WTC11 (cell line): ENCODE data around the gene UBXN10. TPM values are rescaled to one million over a fixed set of nuclear protein-coding genes. Genes with fewer than 3 reads are reported as not detected.

Source experiments
- ATAC-seq: fragments of 200-7000 bp; cut with Tn5 transposase; 2 replicates; pipeline ENCODE4 v1.10.0; 2021; ENCODE audit warnings: mild to moderate bottlenecking, moderate library complexity
- CTCF ChIA-PET: fragments of 300-600 bp; sonication (Branson Sonifier 250); formaldehyde crosslinking; loops from one replicate; lab custom pipeline; 2021; ENCODE audit warnings: antibody characterized with exemption; lab: Charles Lee
- POLR2A ChIA-PET: fragments of 350-600 bp; sonication (Branson Sonifier 250); formaldehyde crosslinking; loops from one replicate; lab custom pipeline; 2021; ENCODE audit warnings: antibody characterized with exemption; lab: Charles Lee
- DNase-seq: peaks from one replicate; pipeline ENCODE4 v3.0.0; 2021; ENCODE audit warnings: low spot score
- H3K27ac Mint-ChIP-seq: 2 replicates; pipeline ENCODE4 v1.8.0; 2021; ENCODE audit warnings: mixed read lengths
- H3K27me3 Mint-ChIP-seq: 2 replicates; pipeline ENCODE4 v1.8.0; 2021; ENCODE audit warnings: low read depth, mild to moderate bottlenecking, moderate library complexity, mixed read lengths
- H3K36me3 Mint-ChIP-seq: 2 replicates; pipeline ENCODE4 v1.8.0; 2021; ENCODE audit warnings: mixed read lengths
- H3K4me1 Mint-ChIP-seq: 2 replicates; pipeline ENCODE4 v1.8.0; 2022; ENCODE audit warnings: mixed read lengths
- H3K4me3 Mint-ChIP-seq: 2 replicates; pipeline ENCODE4 v1.8.0; 2021; ENCODE audit warnings: mild to moderate bottlenecking, moderate library complexity, mixed read lengths
- H3K9me3 Mint-ChIP-seq: 2 replicates; pipeline ENCODE4 v1.8.0; 2021; ENCODE audit warnings: mixed read lengths
- CREB1 ChIP-seq: sonication (generic); formaldehyde crosslinking; IDR thresholded peaks from 2 replicates; pipeline ENCODE4 v1.8.0; 2023; ENCODE audit warnings: mild to moderate bottlenecking, missing genetic modification reagents
- EMX1 ChIP-seq: fragments of 250-450 bp; sonication (Bioruptor Pico); IDR thresholded peaks from 2 replicates; pipeline ENCODE4 v1.8.0; 2021; ENCODE audit warnings: mild to moderate bottlenecking
- ESRRA ChIP-seq: sonication (generic); formaldehyde crosslinking; IDR thresholded peaks from 2 replicates; pipeline ENCODE4 v1.8.1; 2022; ENCODE audit warnings: mild to moderate bottlenecking, missing genetic modification reagents, borderline replicate concordance
- FOXK1 ChIP-seq: sonication (generic); formaldehyde crosslinking; IDR thresholded peaks from 2 replicates; pipeline ENCODE4 v1.8.0; 2022; ENCODE audit warnings: mild to moderate bottlenecking, moderate library complexity, missing genetic modification reagents
- GTF2I ChIP-seq: fragments of 250-450 bp; sonication (Bioruptor Pico); conservative IDR thresholded peaks from 2 replicates; pipeline ENCODE4 v1.4.0; 2021; ENCODE audit warnings: mild to moderate bottlenecking
- NFATC4 ChIP-seq: fragments of 250-450 bp; sonication (Bioruptor Pico); IDR thresholded peaks from 2 replicates; pipeline ENCODE4 v1.9.0; 2021; ENCODE audit warnings: mild to moderate bottlenecking
- OVOL2 ChIP-seq: fragments of 250-450 bp; sonication (Bioruptor Pico); IDR thresholded peaks from 2 replicates; pipeline ENCODE4 v1.9.0; 2021; ENCODE audit warnings: mild to moderate bottlenecking, borderline replicate concordance
- SOX15 ChIP-seq: fragments of 250-450 bp; sonication (Bioruptor Pico); IDR thresholded peaks from 2 replicates; pipeline ENCODE4 v1.9.0; 2021; ENCODE audit warnings: mild to moderate bottlenecking
- TEAD1 ChIP-seq: sonication (generic); formaldehyde crosslinking; IDR thresholded peaks from 2 replicates; pipeline ENCODE4 v1.8.0; 2022; ENCODE audit warnings: mild to moderate bottlenecking, missing genetic modification reagents
- ZNF138 ChIP-seq: sonication (generic); formaldehyde crosslinking; conservative IDR thresholded peaks from 2 replicates; pipeline ENCODE4 v1.8.1; 2022; ENCODE audit warnings: mild to moderate bottlenecking, moderate library complexity, missing genetic modification reagents
- total RNA-seq: library from RNA; stranded (reverse); gene quantifications from 3 replicates; pipeline ENCODE4 v1.2.3, GENCODE V29; 2021
- TF ChIP-seq, protein P1 (sequence below): sonication (generic); formaldehyde crosslinking; IDR thresholded peaks from 2 replicates; pipeline ENCODE4 v1.8.0; 2023; ENCODE audit warnings: missing genetic modification reagents
- TF ChIP-seq, protein P2 (sequence below): sonication (generic); formaldehyde crosslinking; IDR thresholded peaks from 2 replicates; pipeline ENCODE4 v1.8.1; 2022; ENCODE audit warnings: low read depth, mild to moderate bottlenecking, moderate library complexity, missing genetic modification reagents, borderline replicate concordance
- TF ChIP-seq, protein P3 (sequence below): sonication (generic); formaldehyde crosslinking; IDR thresholded peaks from 2 replicates; pipeline ENCODE4 v1.8.0; 2022; ENCODE audit warnings: mild to moderate bottlenecking, missing genetic modification reagents
- TF ChIP-seq, protein P4 (sequence below): sonication (generic); formaldehyde crosslinking; IDR thresholded peaks from 2 replicates; pipeline ENCODE4 v1.8.1; 2022; ENCODE audit warnings: mild to moderate bottlenecking, missing genetic modification reagents, moderate library complexity, borderline replicate concordance
- TF ChIP-seq, protein P5 (sequence below): sonication (generic); formaldehyde crosslinking; IDR thresholded peaks from 2 replicates; pipeline ENCODE4 v1.8.0; 2023; ENCODE audit warnings: mild to moderate bottlenecking, missing genetic modification reagents

The UBXN10 gene
- total RNA-seq, 1 experiment from 2014 or later = 0.52 TPM

DNA sequence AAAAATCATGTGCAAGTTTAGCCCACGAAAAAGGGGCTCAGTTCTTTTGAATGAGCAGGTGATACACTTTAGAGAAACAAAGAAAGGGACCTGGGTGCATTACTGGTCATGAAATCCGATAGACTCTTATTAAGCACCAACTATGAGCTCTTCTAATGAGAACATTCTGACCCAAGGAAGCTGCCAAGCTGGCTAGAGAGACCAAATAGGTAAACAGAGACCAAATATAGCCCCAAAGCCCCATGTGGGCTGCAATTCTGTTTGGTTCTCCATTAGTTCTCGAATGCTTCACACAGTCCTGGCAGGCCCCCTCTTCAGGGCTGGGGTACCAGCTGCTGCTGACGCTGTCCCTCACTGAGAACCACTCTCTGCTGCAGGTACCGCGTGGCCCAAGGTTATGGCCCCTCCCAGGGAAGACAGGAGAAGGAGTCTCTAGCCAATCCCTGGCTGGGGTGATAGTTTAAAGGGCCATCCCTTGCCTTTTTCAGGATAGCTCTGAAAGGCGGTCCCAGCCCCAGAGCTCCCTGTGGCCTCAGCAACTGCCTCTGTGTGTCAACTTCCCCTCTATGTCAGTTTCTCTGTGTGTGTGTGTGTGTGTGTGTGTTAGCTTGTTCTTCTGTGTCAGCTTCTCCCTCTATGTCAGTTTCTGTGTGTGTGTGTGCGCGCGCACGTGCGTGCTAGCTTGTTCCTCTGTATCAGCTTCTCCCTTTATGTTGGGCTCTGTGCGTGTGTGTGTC is 7.1 kb upstream of the UBXN10 start:
- DNase-seq (no peak), ATAC-seq (peak; percentile 47)
- H3K4me1 Mint-ChIP-seq = peaks cover 6% of the 10 kb centered on the region; the same call in 1 of the 2 replicates
- peaks cover 39% of the 10 kb centered on the region for H3K27me3 Mint-ChIP-seq
- no peaks in the 10 kb centered on the region for H3K36me3 Mint-ChIP-seq
- H3K4me3 Mint-ChIP-seq = no peak overlapping the region
- H3K9me3 Mint-ChIP-seq = peaks cover 14% of the 10 kb centered on the region
- ChIA-PET POLR2A (no interaction called here), CTCF (interaction anchor here (1.0 to 2.6 kb wide), 10 partner anchors 13 to 316 kb away, joined by 3 to 8 read pairs (median 4); no protein-coding TSS in a partner anchor)
- no peak overlapping the region for H3K27ac Mint-ChIP-seq
- TF ChIP-seq, protein P1, sequence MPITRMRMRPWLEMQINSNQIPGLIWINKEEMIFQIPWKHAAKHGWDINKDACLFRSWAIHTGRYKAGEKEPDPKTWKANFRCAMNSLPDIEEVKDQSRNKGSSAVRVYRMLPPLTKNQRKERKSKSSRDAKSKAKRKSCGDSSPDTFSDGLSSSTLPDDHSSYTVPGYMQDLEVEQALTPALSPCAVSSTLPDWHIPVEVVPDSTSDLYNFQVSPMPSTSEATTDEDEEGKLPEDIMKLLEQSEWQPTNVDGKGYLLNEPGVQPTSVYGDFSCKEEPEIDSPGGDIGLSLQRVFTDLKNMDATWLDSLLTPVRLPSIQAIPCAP (CRISPR knock-in tag) = no peak
- TF ChIP-seq NFATC4 (CRISPR knock-in tag) (no peak), GTF2I (CRISPR knock-in tag) (no peak)
- TF ChIP-seq, protein P2, sequence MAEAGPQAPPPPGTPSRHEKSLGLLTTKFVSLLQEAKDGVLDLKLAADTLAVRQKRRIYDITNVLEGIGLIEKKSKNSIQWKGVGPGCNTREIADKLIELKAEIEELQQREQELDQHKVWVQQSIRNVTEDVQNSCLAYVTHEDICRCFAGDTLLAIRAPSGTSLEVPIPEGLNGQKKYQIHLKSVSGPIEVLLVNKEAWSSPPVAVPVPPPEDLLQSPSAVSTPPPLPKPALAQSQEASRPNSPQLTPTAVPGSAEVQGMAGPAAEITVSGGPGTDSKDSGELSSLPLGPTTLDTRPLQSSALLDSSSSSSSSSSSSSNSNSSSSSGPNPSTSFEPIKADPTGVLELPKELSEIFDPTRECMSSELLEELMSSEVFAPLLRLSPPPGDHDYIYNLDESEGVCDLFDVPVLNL (CRISPR knock-in tag) = no peak
- TF ChIP-seq, protein P3, sequence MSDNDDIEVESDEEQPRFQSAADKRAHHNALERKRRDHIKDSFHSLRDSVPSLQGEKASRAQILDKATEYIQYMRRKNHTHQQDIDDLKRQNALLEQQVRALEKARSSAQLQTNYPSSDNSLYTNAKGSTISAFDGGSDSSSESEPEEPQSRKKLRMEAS (CRISPR knock-in tag) = no peak
- TF ChIP-seq, all 79 proteins: peak for 0

DNA sequence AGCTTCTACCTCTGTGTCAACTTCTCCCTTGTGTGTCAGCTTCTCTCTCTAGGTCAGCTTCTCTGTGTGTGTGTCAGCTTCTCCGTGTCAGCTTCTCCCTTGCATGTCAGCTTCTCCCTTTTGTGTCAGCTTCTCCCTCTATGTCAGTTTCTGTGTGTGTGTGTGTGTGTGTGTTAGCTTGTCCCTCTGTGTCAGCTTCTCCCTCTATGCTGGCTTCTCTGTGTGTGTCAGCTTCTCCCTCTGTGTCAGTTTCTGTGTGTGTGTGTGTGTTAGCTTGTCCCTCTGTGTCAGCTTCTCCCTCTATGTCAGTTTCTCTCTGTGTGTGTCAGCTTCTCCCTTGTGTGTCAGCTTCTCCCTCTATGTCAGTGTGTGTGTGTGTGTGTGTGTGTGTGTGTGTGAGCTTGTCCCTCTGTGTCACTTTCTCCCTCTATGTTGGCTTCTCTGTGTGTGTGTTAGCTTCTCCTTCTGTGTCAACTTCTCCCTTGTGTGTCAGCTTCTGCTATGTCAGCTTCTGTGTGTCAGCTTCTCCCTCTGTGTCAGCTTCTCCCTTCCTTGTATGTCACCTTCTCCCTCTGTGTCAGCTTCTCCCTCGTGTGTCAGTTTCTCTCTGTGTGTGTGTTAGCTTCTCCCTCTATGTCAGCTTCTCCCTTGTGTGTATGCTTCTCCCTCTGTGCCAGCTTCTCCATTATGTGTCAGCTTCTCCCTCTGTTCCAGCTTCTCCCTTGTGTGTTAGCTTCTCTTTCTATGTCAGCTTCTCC is 6.3 kb upstream of the UBXN10 start:
- peaks cover 10% of the 10 kb centered on the region for H3K4me1 Mint-ChIP-seq
- H3K36me3 Mint-ChIP-seq = no peaks in the 10 kb centered on the region
- no peak for ATAC-seq
- CTCF ChIA-PET = interaction anchor here (0.6 to 2.6 kb wide), 14 partner anchors 14 to 316 kb away, joined by 3 to 8 read pairs (median 4); no protein-coding TSS in a partner anchor
- TF ChIP-seq, protein P4, sequence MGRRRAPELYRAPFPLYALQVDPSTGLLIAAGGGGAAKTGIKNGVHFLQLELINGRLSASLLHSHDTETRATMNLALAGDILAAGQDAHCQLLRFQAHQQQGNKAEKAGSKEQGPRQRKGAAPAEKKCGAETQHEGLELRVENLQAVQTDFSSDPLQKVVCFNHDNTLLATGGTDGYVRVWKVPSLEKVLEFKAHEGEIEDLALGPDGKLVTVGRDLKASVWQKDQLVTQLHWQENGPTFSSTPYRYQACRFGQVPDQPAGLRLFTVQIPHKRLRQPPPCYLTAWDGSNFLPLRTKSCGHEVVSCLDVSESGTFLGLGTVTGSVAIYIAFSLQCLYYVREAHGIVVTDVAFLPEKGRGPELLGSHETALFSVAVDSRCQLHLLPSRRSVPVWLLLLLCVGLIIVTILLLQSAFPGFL (CRISPR knock-in tag) = no peak
- H3K27ac Mint-ChIP-seq = no peak overlapping the region
- POLR2A ChIA-PET = no interaction called here
- H3K27me3 Mint-ChIP-seq = peaks cover 44% of the 10 kb centered on the region
- no peak overlapping the region for H3K4me3 Mint-ChIP-seq
- no peak for DNase-seq
- peaks cover 14% of the 10 kb centered on the region for H3K9me3 Mint-ChIP-seq

DNA sequence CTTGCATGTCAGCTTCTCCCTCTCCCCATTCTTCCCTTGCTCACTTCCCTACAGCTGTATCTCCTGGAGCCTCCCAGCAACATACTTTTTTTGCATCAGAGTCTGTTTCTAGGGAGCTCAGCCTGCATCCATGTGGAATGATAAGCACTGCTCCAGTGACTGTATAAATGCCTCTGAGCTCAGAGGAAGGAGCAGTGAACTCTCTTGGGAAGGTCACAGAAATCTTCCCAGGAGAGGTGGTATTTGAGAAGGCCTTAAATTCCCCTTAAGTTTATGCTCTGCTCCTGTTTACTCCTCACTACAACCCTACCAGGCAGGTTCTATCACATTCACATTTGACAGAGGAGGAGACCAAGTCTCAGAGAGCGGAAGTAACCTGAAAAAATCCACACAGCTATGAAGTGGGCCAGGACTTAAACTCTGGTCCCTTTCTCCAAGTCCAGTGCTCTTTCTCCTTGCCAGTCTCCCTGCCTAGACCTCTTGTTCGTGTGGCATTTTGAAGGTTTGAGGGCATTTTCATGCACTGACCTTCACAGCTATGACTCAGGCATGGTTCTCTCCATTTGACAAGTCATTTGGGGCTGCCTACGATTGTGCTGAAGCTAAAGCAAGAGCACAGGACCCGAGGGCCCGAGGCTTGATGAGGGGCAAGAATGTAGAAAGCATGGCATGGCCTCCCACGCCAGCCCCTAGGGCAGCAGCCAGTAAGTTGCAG is 5.6 kb upstream of the UBXN10 start:
- H3K4me1 Mint-ChIP-seq = peaks cover 9% of the 10 kb centered on the region
- ATAC-seq (no peak), DNase-seq (no peak)
- H3K4me3 Mint-ChIP-seq = no peak overlapping the region
- ChIA-PET CTCF (interaction anchor here (0.6 to 2.2 kb wide), 9 partner anchors 13 to 250 kb away, joined by 3 to 8 read pairs (median 4); no protein-coding TSS in a partner anchor), POLR2A (no interaction called here)
- TF ChIP-seq EMX1 (CRISPR knock-in tag) (no peak), FOXK1 (CRISPR knock-in tag) (no peak), SOX15 (no peak), OVOL2 (CRISPR knock-in tag) (no peak), ESRRA (CRISPR knock-in tag) (no peak)
- H3K9me3 Mint-ChIP-seq = peaks cover 14% of the 10 kb centered on the region
- peaks cover 52% of the 10 kb centered on the region for H3K27me3 Mint-ChIP-seq
- H3K36me3 Mint-ChIP-seq = no peaks in the 10 kb centered on the region
- H3K27ac Mint-ChIP-seq = no peak overlapping the region

DNA sequence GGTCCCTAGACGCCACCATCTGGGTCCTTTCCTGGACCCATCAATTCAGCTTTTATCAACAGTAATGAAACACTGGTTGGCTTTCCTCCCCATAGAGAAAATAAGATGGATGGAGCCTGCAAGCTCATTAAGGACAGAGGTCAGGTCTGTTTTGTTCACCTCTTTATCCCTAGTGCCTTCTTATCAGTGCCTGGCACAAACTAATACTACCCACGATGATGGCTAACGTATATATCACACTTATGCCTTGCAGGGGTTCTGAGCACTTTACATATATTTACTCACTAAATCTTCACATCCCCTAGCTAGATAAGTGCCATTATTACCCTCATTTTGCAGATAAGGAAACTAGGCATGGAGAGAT is 5.1 kb upstream of the UBXN10 start:
- H3K27ac Mint-ChIP-seq = no peak overlapping the region
- H3K36me3 Mint-ChIP-seq = no peaks in the 10 kb centered on the region
- no peak for ATAC-seq
- peaks cover 11% of the 10 kb centered on the region for H3K4me1 Mint-ChIP-seq
- peaks cover 55% of the 10 kb centered on the region for H3K27me3 Mint-ChIP-seq
- H3K4me3 Mint-ChIP-seq = no peak overlapping the region
- no peak for DNase-seq
- CTCF ChIA-PET = interaction anchor here (1.2 to 1.6 kb wide), 5 partner anchors 15 to 250 kb away, joined by 3 to 5 read pairs (median 4); no protein-coding TSS in a partner anchor
- POLR2A ChIA-PET = no interaction called here
- peaks cover 14% of the 10 kb centered on the region for H3K9me3 Mint-ChIP-seq
- TF ChIP-seq, protein P5, sequence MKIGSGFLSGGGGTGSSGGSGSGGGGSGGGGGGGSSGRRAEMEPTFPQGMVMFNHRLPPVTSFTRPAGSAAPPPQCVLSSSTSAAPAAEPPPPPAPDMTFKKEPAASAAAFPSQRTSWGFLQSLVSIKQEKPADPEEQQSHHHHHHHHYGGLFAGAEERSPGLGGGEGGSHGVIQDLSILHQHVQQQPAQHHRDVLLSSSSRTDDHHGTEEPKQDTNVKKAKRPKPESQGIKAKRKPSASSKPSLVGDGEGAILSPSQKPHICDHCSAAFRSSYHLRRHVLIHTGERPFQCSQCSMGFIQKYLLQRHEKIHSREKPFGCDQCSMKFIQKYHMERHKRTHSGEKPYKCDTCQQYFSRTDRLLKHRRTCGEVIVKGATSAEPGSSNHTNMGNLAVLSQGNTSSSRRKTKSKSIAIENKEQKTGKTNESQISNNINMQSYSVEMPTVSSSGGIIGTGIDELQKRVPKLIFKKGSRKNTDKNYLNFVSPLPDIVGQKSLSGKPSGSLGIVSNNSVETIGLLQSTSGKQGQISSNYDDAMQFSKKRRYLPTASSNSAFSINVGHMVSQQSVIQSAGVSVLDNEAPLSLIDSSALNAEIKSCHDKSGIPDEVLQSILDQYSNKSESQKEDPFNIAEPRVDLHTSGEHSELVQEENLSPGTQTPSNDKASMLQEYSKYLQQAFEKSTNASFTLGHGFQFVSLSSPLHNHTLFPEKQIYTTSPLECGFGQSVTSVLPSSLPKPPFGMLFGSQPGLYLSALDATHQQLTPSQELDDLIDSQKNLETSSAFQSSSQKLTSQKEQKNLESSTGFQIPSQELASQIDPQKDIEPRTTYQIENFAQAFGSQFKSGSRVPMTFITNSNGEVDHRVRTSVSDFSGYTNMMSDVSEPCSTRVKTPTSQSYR (CRISPR knock-in tag) = no peak
- TF ChIP-seq ZNF138 (no peak), TEAD1 (no peak), OVOL2 (CRISPR knock-in tag) (no peak), CREB1 (CRISPR knock-in tag) (no peak)
